Neutrophil (primary cell): ENCODE data around the gene EML6.

Experiments
- H3K27ac ChIP-seq: fragments of 200-600 bp; sonication (generic); 2 replicates; pipeline ENCODE4 v1.5.1; 2016; ENCODE audit warnings: mild to moderate bottlenecking, moderate library complexity
- H3K27me3 ChIP-seq: fragments of 200-600 bp; sonication (generic); 2 replicates; pipeline ENCODE4 v1.6.0; 2016; ENCODE audit warnings: mild to moderate bottlenecking
- H3K36me3 ChIP-seq: fragments of 200-600 bp; sonication (generic); 2 replicates; pipeline ENCODE4 v1.5.1; 2017
- H3K4me1 ChIP-seq, 2 experiments: fragments of 200-600 bp in 1 of 2; sonication (generic) in 1 of 2; 1 replicate in 1 of 2; 2 replicates in 1 of 2; pipeline versions ENCODE4 v1.5.1 to v1.6.1; 2013 to 2016; ENCODE audit warnings: low read depth in 1 of 2, low read length in 1 of 2, mild to moderate bottlenecking in 1 of 2, moderate library complexity in 1 of 2; ENCODE audit not compliant: control insufficient read depth in 1 of 2, insufficient read depth in 1 of 2
- H3K4me3 ChIP-seq, 2 experiments: fragments of 200-600 bp in 1 of 2; sonication (generic) in 1 of 2; 1 replicate in 1 of 2; 2 replicates in 1 of 2; pipeline ENCODE4 v1.5.1; 2013 to 2016; ENCODE audit warnings: low read depth in 1 of 2, low read length in 1 of 2, mild to moderate bottlenecking in 1 of 2, moderate library complexity in 1 of 2
- H3K9me3 ChIP-seq: fragments of 200-600 bp; sonication (generic); 2 replicates; pipeline ENCODE4 v1.5.1; 2016
- TF ChIP-seq, protein P1 (sequence below): fragments of 200-600 bp; sonication (generic); IDR thresholded peaks from 2 replicates; pipeline ENCODE4 v1.5.1; 2016; ENCODE audit warnings: antibody characterized with exemption

Gene EML6

DNA sequence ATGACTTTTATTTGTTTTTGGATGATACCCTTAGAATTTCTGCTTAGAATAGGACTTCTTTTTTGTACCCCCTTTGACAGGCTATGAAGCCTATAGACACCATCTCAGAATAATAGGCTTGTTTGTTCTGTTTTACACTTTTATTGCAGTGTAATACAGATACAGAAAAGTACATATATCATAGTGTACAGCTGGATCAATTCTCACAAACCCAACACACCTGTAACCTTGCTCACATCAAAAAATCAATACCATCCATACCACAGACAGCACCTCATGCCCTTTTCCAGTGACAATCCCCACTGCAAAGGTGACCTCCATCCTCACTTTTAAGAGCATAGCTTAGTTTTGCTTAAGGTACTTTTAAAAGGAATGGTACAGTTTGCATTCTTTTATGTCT lies 14.8 kb downstream of the EML6 start:
- TF ChIP-seq, protein P1, sequence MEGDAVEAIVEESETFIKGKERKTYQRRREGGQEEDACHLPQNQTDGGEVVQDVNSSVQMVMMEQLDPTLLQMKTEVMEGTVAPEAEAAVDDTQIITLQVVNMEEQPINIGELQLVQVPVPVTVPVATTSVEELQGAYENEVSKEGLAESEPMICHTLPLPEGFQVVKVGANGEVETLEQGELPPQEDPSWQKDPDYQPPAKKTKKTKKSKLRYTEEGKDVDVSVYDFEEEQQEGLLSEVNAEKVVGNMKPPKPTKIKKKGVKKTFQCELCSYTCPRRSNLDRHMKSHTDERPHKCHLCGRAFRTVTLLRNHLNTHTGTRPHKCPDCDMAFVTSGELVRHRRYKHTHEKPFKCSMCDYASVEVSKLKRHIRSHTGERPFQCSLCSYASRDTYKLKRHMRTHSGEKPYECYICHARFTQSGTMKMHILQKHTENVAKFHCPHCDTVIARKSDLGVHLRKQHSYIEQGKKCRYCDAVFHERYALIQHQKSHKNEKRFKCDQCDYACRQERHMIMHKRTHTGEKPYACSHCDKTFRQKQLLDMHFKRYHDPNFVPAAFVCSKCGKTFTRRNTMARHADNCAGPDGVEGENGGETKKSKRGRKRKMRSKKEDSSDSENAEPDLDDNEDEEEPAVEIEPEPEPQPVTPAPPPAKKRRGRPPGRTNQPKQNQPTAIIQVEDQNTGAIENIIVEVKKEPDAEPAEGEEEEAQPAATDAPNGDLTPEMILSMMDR: no peak
- H3K9me3 ChIP-seq: no peaks in the 10 kb centered on the region
- no peak overlapping the region for H3K4me3 ChIP-seq
- H3K36me3 ChIP-seq: no peaks in the 10 kb centered on the region
- peaks cover 19% of the 10 kb centered on the region for H3K27me3 ChIP-seq
- H3K4me1 ChIP-seq: no peaks in the 10 kb centered on the region
- H3K27ac ChIP-seq: no peak overlapping the region

- Histone ChIP-seq H3K4me3 (no peak overlapping the region), H3K36me3 (no peaks in the 10 kb centered on the region), H3K27me3 (peaks cover 9% of the 10 kb centered on the region), H3K9me3 (no peaks in the 10 kb centered on the region), H3K27ac (no peak overlapping the region), H3K4me1 (no peaks in the 10 kb centered on the region)
- TF ChIP-seq, protein P1: no peak
Observed at GRCh38 chr2:54740333-54740732, 16.9 kb downstream of the EML6 start.

DNA sequence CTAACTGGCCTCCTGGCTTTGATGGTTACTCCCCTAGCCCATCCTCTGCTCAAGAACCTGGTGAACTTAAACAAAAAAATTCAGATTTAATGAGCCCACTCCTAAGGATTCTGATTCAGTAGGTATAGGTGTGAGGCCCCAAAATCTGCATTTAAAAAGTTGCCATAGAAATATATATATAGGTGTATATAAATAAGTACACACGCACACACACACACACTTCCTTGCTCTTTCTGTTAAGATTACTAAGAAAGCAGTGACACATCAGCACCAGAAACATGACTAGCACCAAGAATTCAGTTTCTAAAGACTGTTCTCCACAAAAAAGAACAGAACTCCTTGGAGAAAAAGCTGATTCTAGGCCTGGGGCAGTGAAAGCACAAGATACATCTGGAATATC lies 17.8 kb downstream of the EML6 start:
- no peaks in the 10 kb centered on the region for H3K4me1 ChIP-seq
- H3K36me3 ChIP-seq: no peaks in the 10 kb centered on the region
- H3K4me3 ChIP-seq: no peak overlapping the region
- TF ChIP-seq, protein P1: no peak
- H3K27ac ChIP-seq: no peak overlapping the region
- no peaks in the 10 kb centered on the region for H3K9me3 ChIP-seq
- peaks cover under 1% of the 10 kb centered on the region for H3K27me3 ChIP-seq

- TF ChIP-seq, protein P1: no peak
- Histone ChIP-seq H3K27ac (no peak overlapping the region), H3K4me3 (no peak overlapping the region), H3K9me3 (no peaks in the 10 kb centered on the region), H3K27me3 (no peaks in the 10 kb centered on the region), H3K36me3 (no peaks in the 10 kb centered on the region), H3K4me1 (no peaks in the 10 kb centered on the region)
Observed at GRCh38 chr2:54750040-54750439, 26.6 kb downstream of the EML6 start.

DNA sequence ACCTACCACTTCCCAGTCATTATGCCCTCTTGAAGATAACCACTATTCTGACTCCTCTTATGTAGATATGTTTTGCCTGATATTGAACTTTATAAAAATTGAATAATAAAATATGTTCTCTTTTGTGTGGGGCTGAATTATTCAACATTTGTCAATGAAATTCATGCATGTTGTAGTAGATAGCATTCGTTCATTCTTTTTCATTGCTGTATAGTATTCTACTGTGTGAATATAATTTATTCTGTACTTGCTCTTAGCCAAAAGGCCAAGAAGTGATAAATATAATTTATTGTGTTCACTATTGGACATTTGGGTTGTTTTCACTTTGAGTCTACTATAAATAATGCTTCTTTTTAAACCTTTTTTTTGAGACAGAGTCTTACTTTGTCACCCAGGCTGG lies 29.0 kb downstream of the EML6 start:
- Histone ChIP-seq H3K27ac (no peak overlapping the region), H3K27me3 (no peaks in the 10 kb centered on the region), H3K4me1 (no peaks in the 10 kb centered on the region), H3K36me3 (no peaks in the 10 kb centered on the region), H3K4me3 (no peak overlapping the region), H3K9me3 (no peaks in the 10 kb centered on the region)
- TF ChIP-seq, protein P1: no peak
